ENCODE measurements around the gene RAB19. TPM values are rescaled to one million over a fixed set of nuclear protein-coding genes. Genes with fewer than 3 reads are reported as not detected.
"Not testable (repeated sequence)": the region's sequence is repeated elsewhere in the genome, so short reads cannot be mapped to it uniquely, and the experiment has no call there.

RAB19 gene
- total RNA-seq, 2 donors from 2014 or later: not detected

DNA sequence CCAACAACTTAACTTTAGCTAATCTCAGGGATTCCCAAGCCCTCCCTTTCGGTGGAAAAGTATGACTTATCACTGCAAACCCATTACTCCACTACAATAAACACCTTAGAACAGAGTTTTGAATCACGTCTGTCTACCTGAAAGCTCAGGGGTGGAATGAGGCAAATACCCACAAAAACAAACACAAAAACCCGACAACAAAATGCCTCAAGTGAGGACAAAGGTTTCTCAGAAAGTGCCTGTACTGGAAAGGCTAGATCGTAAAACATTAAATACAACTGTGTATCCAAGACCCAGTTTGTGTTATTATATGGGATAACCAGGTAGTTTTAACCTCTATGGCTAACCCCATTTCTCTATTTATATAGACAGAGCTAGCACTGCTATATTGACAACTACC, 49.4 kb downstream of the RAB19 start:
- H3K27me3 ChIP-seq (replicated peaks; ENCODE audit: insufficient read depth): no peaks in the 10 kb centered on the region
- no peaks in the 10 kb centered on the region for H3K4me1 ChIP-seq (ENCODE audit: control insufficient read depth in 1 of 2, low read depth in 2 of 2)
- ATAC-seq (ENCODE audit: insufficient number of reproducible peaks, low FRiP score, low read depth) (no peak), DNase-seq (ENCODE audit: low spot score) (no peak)
- peaks cover 38% of the 10 kb centered on the region for H3K36me3 ChIP-seq
- H3K9me3 ChIP-seq: no peaks in the 10 kb centered on the region
- no peak overlapping the region for H3K4me3 ChIP-seq
- TF ChIP-seq, protein P1, sequence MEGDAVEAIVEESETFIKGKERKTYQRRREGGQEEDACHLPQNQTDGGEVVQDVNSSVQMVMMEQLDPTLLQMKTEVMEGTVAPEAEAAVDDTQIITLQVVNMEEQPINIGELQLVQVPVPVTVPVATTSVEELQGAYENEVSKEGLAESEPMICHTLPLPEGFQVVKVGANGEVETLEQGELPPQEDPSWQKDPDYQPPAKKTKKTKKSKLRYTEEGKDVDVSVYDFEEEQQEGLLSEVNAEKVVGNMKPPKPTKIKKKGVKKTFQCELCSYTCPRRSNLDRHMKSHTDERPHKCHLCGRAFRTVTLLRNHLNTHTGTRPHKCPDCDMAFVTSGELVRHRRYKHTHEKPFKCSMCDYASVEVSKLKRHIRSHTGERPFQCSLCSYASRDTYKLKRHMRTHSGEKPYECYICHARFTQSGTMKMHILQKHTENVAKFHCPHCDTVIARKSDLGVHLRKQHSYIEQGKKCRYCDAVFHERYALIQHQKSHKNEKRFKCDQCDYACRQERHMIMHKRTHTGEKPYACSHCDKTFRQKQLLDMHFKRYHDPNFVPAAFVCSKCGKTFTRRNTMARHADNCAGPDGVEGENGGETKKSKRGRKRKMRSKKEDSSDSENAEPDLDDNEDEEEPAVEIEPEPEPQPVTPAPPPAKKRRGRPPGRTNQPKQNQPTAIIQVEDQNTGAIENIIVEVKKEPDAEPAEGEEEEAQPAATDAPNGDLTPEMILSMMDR (IDR thresholded peaks at IDR 0.05): no peak
- H3K27ac ChIP-seq: no peak overlapping the region

DNA sequence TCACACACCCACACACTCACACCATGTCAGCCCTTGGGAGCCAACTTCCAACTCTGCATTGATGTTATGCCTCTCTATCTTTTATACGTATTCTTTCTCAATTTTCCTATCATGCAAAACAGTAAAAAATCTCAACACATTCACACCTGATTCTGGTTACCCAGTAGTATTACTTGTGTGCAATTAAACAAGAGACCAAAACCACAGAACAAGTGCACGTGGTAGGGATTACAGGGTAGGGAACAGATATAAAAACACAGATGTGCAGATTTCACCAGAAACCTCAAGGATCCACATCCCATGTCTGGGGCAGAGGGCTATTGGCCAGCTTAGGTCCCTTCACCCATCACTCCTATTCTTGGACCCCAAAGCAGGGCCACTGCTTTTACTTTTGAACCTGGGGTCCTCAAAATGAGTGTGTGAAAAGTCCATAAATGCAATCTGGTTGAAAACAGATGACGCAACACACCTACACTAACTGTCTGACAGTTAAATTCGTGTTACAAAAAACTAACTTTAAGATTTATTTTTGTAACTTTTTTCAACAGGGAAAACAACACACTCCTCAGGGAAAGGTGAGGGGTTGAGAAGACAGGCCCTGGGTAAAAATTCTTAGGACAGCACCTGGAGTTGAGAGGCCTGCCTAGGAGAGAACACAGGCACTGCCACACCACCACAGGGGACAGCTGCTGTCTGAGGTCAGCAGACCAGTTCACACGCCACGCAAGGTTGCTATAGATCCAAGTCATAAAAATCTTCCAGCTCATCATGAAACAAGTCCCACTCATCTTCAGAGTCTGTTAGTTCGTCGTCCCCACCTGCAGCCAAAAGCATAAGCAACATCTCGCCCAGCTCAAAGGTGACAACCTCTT, 50.2 kb downstream of the RAB19 start:
- H3K4me3 ChIP-seq; H3K9me3 ChIP-seq; H3K27ac ChIP-seq; ATAC-seq (ENCODE audit: insufficient number of reproducible peaks, low FRiP score, low read depth); H3K4me1 ChIP-seq (ENCODE audit: control insufficient read depth in 1 of 2, low read depth in 2 of 2); DNase-seq (ENCODE audit: low spot score); H3K27me3 ChIP-seq (replicated peaks; ENCODE audit: insufficient read depth): not testable (repeated sequence)
- H3K36me3 ChIP-seq: peaks cover 44% of the 10 kb centered on the region

DNA sequence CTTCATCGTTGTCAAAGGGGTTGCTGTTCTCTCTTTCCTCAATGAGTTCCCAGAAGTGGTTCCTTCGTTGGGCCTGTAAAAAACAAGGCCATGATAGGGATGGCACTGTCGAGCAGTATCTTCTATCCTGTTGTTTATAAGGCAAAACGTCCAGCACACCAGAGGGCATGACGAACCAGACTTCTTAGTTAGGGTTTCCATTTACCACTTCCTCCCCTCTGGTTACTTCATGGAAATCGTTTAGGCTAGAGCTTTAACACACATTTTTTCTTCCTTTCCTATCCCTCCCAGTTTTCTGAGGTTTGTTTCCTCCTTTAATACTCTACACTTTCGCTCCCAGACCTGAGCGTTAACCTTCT, 50.8 kb downstream of the RAB19 start:
- no peak overlapping the region for H3K27ac ChIP-seq
- H3K9me3 ChIP-seq: no peaks in the 10 kb centered on the region
- H3K4me3 ChIP-seq: no peak overlapping the region
- H3K4me1 ChIP-seq (ENCODE audit: control insufficient read depth in 1 of 2, low read depth in 2 of 2): no peaks in the 10 kb centered on the region
- H3K36me3 ChIP-seq: peaks cover 45% of the 10 kb centered on the region
- ATAC-seq (ENCODE audit: insufficient number of reproducible peaks, low FRiP score, low read depth): no peak
- TF ChIP-seq, protein P1 (IDR thresholded peaks at IDR 0.05): no peak
- no peak for DNase-seq (ENCODE audit: low spot score)
- H3K27me3 ChIP-seq (replicated peaks; ENCODE audit: insufficient read depth): no peaks in the 10 kb centered on the region

DNA sequence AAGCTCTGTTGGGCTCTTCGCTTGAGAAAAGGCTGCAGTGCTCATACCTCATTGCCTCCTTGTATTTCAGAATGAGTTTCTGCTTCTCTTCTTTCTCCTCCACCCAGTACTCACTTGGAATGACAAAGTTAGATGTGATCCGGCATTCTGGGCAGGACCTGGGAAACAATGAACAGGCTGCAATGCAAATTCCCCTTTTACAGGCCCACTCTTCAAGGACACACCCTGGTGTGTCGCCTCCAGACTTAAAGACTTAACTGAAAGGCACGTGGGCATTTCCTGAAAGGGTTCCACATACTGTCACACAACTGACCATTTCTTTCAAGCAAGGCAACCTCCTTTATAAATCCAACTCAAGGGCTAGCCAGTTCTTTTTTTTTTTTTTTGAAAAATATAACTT, 51.9 kb downstream of the RAB19 start:
- Histone ChIP-seq H3K36me3 (peaks cover 50% of the 10 kb centered on the region), H3K4me1 (ENCODE audit: control insufficient read depth in 1 of 2, low read depth in 2 of 2) (no peaks in the 10 kb centered on the region), H3K27me3 (replicated peaks; ENCODE audit: insufficient read depth) (no peaks in the 10 kb centered on the region), H3K9me3 (no peaks in the 10 kb centered on the region), H3K27ac (no peak overlapping the region), H3K4me3 (no peak overlapping the region)
- TF ChIP-seq, protein P1 (IDR thresholded peaks at IDR 0.05): no peak
- DNase-seq (ENCODE audit: low spot score) (no peak), ATAC-seq (ENCODE audit: insufficient number of reproducible peaks, low FRiP score, low read depth) (no peak)

DNA sequence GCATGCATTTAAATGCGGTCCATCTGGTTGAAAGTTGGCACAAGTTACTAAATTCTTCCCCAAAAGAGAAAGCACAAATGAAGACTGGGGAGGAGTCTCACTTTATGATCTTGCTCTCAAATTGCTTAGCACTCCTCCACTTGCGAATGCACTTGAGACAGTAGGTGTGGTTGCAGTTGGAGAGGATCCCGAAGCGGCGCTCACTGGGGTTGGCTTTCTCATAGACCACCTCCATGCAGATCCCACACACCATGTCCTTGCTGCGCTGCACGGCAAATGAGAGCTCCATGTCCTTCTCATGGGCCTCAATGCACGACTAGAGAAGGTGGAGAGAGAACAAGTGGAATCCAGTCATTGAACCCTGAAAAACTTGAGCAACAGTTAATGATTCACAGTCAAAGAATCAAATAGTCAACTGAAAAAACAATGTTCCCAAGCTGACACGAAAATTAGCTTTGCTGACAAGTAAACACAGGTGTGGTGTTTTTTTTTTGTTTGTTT, 52.7 kb downstream of the RAB19 start:
- H3K4me1 ChIP-seq (ENCODE audit: control insufficient read depth in 1 of 2, low read depth in 2 of 2): no peaks in the 10 kb centered on the region
- no peak overlapping the region for H3K4me3 ChIP-seq
- no peaks in the 10 kb centered on the region for H3K27me3 ChIP-seq (replicated peaks; ENCODE audit: insufficient read depth)
- no peak for DNase-seq (ENCODE audit: low spot score)
- peaks cover 56% of the 10 kb centered on the region for H3K36me3 ChIP-seq
- no peak overlapping the region for H3K27ac ChIP-seq
- TF ChIP-seq, protein P1 (IDR thresholded peaks at IDR 0.05): no peak
- no peaks in the 10 kb centered on the region for H3K9me3 ChIP-seq
- no peak for ATAC-seq (ENCODE audit: insufficient number of reproducible peaks, low FRiP score, low read depth)
